Vein endothelial cell (primary cell): Measurements from ENCODE around the gene TUBB1. TPM values are rescaled to one million over a fixed set of nuclear protein-coding genes. Genes with fewer than 3 reads are reported as not detected.

Experiments
- total RNA-seq: library from RNA; depleted of rRNA; stranded (reverse); fragments of >200 nt; gene quantifications from 2 replicates; pipeline ENCODE4 v1.2.3, GENCODE V29; 2012

Gene TUBB1
- not detected in 2 replicates for total RNA-seq

DNA sequence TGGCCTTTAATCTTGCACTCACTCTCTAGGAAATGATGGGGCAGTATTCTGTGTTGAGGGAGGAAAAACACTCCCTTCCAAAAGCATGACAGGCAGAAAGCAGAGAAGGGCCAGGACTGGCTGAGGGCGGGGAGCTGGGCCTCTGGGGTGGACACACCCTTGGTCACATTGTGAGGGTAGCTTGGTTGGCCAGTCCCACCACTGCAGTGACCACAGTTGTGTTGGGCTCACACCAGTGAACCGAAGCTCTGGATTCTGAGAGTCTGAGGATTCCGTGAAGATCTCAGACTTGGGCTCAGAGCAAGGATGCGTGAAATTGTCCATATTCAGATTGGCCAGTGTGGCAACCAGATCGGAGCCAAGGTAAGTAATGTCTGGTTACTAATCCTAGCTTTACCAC lies at the start of gene TUBB1:
TSS of gene TUBB1 (plus strand) at position 213 of the 400 bp plus-strand sequence. CDS start at position 307, 94 bp downstream.

DNA sequence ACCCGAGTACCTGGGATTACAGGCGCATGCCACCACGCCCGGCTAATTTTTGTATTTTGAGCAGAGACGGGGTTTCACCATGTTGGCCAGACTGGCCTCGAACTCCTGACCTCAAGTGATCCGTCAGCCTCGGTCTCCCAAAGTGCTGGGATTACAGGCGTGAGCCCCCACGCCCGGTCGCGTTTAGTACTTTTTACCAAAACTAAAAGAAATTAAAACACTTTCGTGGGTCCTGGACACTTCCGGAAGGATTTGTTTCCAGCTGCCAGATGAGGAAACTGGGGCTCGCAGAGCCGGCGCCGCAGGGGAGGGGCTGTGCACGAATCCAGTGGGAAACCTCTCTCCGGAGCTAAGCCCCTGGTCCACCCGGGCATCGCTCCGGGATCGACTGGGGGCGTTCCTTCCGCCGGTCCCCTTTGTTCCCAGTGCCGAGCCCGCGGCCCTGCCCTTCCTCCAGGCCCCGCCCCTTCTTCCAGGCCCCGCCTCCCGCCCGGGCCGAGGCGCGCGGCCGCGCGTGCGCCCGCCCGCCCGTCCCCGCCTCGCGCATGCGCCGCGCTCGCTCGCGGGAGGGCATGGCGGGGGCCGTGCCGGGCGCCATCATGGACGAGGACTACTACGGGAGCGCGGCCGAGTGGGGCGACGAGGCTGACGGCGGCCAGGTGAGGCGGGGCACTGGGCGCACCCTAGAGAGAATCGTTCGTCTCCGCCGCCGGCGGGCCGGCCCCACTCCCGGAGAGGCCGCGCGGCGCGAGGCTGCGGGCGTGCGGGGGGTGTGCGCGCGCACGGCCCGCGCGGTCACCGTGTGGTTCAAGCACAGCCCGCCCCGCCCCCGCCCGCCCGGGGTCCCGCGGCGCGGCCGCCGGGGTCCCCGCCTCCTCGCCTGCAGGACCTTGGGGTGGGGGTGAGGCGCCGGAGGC lies 38.3 kb upstream of the TUBB1 start, which contains the start of gene NELFCD:
TSS of gene NELFCD (plus strand) at position 546 of the 917 bp plus-strand sequence. CDS start at position 600, 54 bp downstream.

DNA sequence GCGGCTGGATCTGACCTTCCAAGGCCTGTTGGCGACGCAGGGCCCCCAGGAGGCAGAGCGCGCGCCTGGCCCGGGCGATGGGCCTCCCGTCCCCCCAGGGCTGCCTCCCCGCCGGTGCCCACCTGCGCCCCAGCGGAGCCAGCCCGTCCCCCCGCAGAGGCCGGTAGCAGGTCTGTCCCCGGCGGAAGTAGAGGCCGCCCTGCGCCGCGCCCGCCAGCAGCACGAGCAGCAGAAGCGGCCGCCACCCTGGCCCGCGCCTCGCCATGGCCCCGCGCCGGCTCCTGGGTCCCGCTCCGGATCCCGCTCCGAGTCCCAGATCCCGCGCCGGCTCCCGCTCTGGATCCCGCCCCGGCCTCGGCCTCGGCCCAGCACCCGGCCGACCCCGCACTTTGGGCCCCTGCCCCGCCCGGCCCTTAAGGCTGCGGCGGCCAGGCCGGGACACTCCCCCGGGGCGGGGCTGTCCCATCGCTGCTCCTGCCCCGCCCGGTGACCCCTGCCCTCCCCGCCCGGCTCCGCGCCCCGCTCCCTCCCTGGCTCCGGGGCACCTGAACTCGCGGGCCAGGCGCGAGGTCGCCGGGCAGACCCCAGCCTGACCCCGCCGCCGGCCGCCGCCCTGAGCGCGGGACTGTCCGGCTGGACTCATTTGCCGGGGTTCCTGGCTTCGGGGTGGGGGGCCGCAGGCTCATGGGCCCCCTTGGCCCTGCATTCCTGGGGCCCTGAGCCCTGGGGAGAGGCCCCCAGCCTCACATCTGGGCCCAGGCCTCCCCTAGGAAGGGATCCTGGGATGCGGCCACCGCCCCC lies 12.2 kb upstream of the TUBB1 start, which contains the start of gene CTSZ:
TSS of gene CTSZ (minus strand) at position 391 of the 801 bp plus-strand sequence. CDS start at position 265, 126 bp downstream.

DNA sequence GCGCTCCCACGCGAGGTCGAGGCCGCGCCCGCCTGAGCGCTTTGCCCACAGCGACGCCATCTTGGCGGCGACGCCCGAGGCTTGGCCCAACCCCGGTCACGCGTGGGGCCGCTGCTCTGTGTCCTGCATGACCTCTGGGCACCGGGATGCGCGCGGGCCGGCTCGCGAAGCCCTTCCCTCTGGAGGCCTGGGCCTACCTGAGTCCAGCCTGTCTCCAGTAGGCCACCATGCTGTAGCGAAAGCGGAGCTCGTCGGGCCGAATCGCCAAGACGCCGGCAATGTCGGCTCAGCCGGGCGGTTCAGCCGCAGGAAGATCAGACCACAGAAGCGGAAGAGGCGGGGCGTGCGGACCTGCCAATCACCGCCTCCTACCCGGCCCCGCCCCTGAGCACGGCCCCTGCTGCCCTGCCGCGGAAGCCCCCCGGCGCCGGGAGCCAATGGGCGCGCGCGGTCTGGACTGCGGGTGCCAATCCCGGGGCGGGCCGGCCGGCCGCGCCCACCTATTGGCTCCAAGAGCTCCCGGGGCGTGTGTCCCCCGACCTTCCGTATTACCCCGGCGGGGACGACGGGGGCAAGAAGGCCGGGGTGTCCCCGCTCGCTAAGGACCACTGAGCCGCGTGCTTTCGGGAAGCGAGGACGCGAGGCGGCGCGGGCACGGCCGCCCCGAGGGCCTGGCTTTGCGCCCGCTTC lies 12.9 kb downstream of the TUBB1 start, which contains the start of gene ATP5F1E:
TSS of gene ATP5F1E (minus strand) at position 313 of the 690 bp plus-strand sequence. CDS start at position 229, 84 bp downstream.

DNA sequence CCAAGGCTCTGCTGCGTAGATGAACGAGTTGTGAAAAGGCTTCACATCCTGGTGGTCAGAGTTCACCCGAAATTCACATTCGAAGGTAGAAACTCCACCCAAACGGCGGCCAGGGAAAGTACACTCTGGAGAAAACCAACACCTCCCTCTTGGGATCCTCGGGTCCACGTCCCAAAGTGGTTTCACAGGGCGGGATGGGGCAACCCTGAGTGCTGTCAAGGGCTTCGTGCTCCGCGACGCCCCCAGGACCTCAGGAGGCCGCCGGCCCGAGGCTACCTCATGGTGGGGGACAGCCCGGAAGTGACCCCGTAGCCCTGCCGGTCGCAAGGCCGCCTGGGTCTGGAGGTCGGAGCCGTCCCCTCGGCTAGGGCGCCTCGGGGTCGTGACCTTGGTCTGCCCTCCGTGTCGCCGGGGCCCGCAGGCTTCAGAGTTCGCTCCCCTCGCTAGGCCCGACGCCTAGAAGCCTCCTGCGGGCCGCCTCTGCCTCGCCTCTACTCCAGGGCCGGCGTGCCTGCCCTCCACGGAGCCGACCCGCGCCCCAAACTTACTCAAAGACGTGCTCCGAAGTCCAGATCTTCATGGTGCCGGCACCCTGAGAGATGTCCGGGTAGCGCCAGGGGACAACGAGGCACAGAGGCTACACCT lies 23.0 kb downstream of the TUBB1 start, which contains the start of gene PRELID3B:
TSS of gene PRELID3B (minus strand) at position 636 of the 645 bp plus-strand sequence. CDS start at position 580, 56 bp downstream.

Other genes starting within 250 kb of the TUBB1 start
- 0.10 TPM in 1 of 2 replicates, not detected in the other for gene GNAS-AS1, start 168.5 kb upstream of the TUBB1 start, total RNA-seq
- 467 and 568 TPM in 2 replicates for gene GNAS, start 166.7 kb upstream of the TUBB1 start, total RNA-seq
- gene NELFCD, start 38.2 kb upstream of the TUBB1 start, total RNA-seq, result 48.3 and 67.6 TPM in 2 replicates
- 192 and 224 TPM in 2 replicates for gene CTSZ, start 12.2 kb upstream of the TUBB1 start, total RNA-seq
- 19.9 and 21.3 TPM in 2 replicates for gene ATP5F1E, start 12.9 kb downstream of the TUBB1 start, total RNA-seq
- 55.2 and 64.6 TPM in 2 replicates for gene PRELID3B, start 23.4 kb downstream of the TUBB1 start, total RNA-seq
- not detected in 2 replicates for gene ZNF831, start 144.4 kb downstream of the TUBB1 start, total RNA-seq